BLaER1 (cell line): ENCODE results near the gene RLBP1.

Experiments
- H3K27ac ChIP-seq: shearing (Covaris generic); formaldehyde crosslinking; 2 replicates; pipeline ENCODE4 v1.8.1; 2022
- H3K27me3 ChIP-seq: shearing (Covaris generic); formaldehyde crosslinking; 2 replicates; pipeline ENCODE4 v1.8.1; 2022
- H3K36me3 ChIP-seq: shearing (Covaris generic); formaldehyde crosslinking; 2 replicates; pipeline ENCODE4 v1.8.1; 2022
- H3K4me1 ChIP-seq: shearing (Covaris generic); formaldehyde crosslinking; 2 replicates; pipeline ENCODE4 v1.8.1; 2022
- H3K4me2 ChIP-seq: shearing (Covaris generic); formaldehyde crosslinking; 2 replicates; pipeline ENCODE4 v1.8.1; 2022
- H3K4me3 ChIP-seq: shearing (Covaris generic); formaldehyde crosslinking; 2 replicates; pipeline ENCODE4 v1.8.1; 2022
- H3K9ac ChIP-seq: shearing (Covaris generic); formaldehyde crosslinking; 2 replicates; pipeline ENCODE4 v1.8.1; 2022
- H3K9me3 ChIP-seq: shearing (Covaris generic); formaldehyde crosslinking; 2 replicates; pipeline ENCODE4 v1.8.1; 2022
- H4K20me1 ChIP-seq: shearing (Covaris generic); formaldehyde crosslinking; 2 replicates; pipeline ENCODE4 v1.8.1; 2022
- Cebpa-rat ChIP-seq: shearing (Covaris generic); IDR thresholded peaks from 2 replicates; pipeline ENCODE4 v1.8.1; 2022

Gene RLBP1

GRCh38 chr15:89208256-89208655, 13.1 kb downstream of the RLBP1 start:
- H3K4me2 ChIP-seq: no peak overlapping the region
- H4K20me1 ChIP-seq: no peaks in the 10 kb centered on the region
- no peaks in the 10 kb centered on the region for H3K27me3 ChIP-seq
- H3K36me3 ChIP-seq: no peaks in the 10 kb centered on the region
- H3K9ac ChIP-seq: no peak overlapping the region
- no peak overlapping the region for H3K4me3 ChIP-seq
- no peak overlapping the region for H3K27ac ChIP-seq
- H3K4me1 ChIP-seq: peaks cover 16% of the 10 kb centered on the region
- TF ChIP-seq Cebpa-rat: no peak
- no peaks in the 10 kb centered on the region for H3K9me3 ChIP-seq

- TF ChIP-seq Cebpa-rat: no peak
- peaks cover 16% of the 10 kb centered on the region for H3K4me1 ChIP-seq
- H3K36me3 ChIP-seq: no peaks in the 10 kb centered on the region
- no peak overlapping the region for H3K4me3 ChIP-seq
- no peaks in the 10 kb centered on the region for H3K27me3 ChIP-seq
- no peak overlapping the region for H3K9ac ChIP-seq
- H4K20me1 ChIP-seq: no peaks in the 10 kb centered on the region
- no peak overlapping the region; the same call in 1 of the 2 replicates for H3K4me2 ChIP-seq
- no peak overlapping the region for H3K27ac ChIP-seq
- no peaks in the 10 kb centered on the region for H3K9me3 ChIP-seq
Measured at GRCh38 chr15:89206908-89207331, 14.5 kb downstream of the RLBP1 start.

- Histone ChIP-seq H3K9me3 (no peaks in the 10 kb centered on the region), H3K36me3 (peaks cover 2% of the 10 kb centered on the region; the same call in 1 of the 2 replicates), H3K4me1 (peaks cover 16% of the 10 kb centered on the region), H3K9ac (no peak overlapping the region), H3K4me3 (no peak overlapping the region), H3K27me3 (no peaks in the 10 kb centered on the region), H3K4me2 (peak overlapping the region; percentile 24; the same call in 1 of the 2 replicates), H4K20me1 (no peaks in the 10 kb centered on the region), H3K27ac (no peak overlapping the region)
- no peak for TF ChIP-seq Cebpa-rat
Measured at GRCh38 chr15:89205991-89206585, 15.3 kb downstream of the RLBP1 start.

GRCh38 chr15:89203705-89204273, 17.6 kb downstream of the RLBP1 start:
- Histone ChIP-seq H3K36me3 (peaks cover 19% of the 10 kb centered on the region; the same call in 1 of the 2 replicates), H3K9ac (no peak overlapping the region), H3K4me2 (no peak overlapping the region), H3K27me3 (no peaks in the 10 kb centered on the region), H3K4me1 (peaks cover 16% of the 10 kb centered on the region), H3K9me3 (no peaks in the 10 kb centered on the region), H4K20me1 (no peaks in the 10 kb centered on the region), H3K27ac (no peak overlapping the region), H3K4me3 (no peak overlapping the region)
- TF ChIP-seq Cebpa-rat: no peak

GRCh38 chr15:89201465-89202005, 19.8 kb downstream of the RLBP1 start:
- no peak overlapping the region for H3K4me2 ChIP-seq
- no peak for TF ChIP-seq Cebpa-rat

GRCh38 chr15:89200182-89200581, 21.2 kb downstream of the RLBP1 start:
- Histone ChIP-seq H3K27me3 (no peaks in the 10 kb centered on the region), H3K9ac (no peak overlapping the region), H3K4me2 (no peak overlapping the region), H3K4me3 (no peak overlapping the region), H3K27ac (no peak overlapping the region), H3K4me1 (no peaks in the 10 kb centered on the region), H4K20me1 (no peaks in the 10 kb centered on the region), H3K9me3 (no peaks in the 10 kb centered on the region), H3K36me3 (peaks cover 42% of the 10 kb centered on the region)
- no peak for TF ChIP-seq Cebpa-rat

More at GRCh38 chr15:89201465-89202005, 19.8 kb downstream of the RLBP1 start:
- Histone ChIP-seq H3K4me3 (no peak overlapping the region), H3K9ac (no peak overlapping the region), H3K36me3 (peaks cover 30% of the 10 kb centered on the region), H3K27ac (no peak overlapping the region), H3K27me3 (no peaks in the 10 kb centered on the region), H3K4me1 (peaks cover 9% of the 10 kb centered on the region), H3K9me3 (no peaks in the 10 kb centered on the region), H4K20me1 (no peaks in the 10 kb centered on the region)

GRCh38 chr15:89199746-89200145, 21.6 kb downstream of the RLBP1 start:
- TF ChIP-seq Cebpa-rat: no peak
- Histone ChIP-seq H3K36me3 (peaks cover 46% of the 10 kb centered on the region), H3K9me3 (no peaks in the 10 kb centered on the region), H3K9ac (no peak overlapping the region), H3K4me1 (no peaks in the 10 kb centered on the region), H3K4me2 (no peak overlapping the region), H3K27ac (no peak overlapping the region), H3K4me3 (no peak overlapping the region), H3K27me3 (no peaks in the 10 kb centered on the region), H4K20me1 (no peaks in the 10 kb centered on the region)

- Histone ChIP-seq H3K9ac (no peak overlapping the region), H3K27ac (no peak overlapping the region), H3K4me1 (no peaks in the 10 kb centered on the region), H3K4me2 (no peak overlapping the region), H3K36me3 (peaks cover 54% of the 10 kb centered on the region), H3K4me3 (no peak overlapping the region), H3K9me3 (no peaks in the 10 kb centered on the region), H4K20me1 (no peaks in the 10 kb centered on the region), H3K27me3 (no peaks in the 10 kb centered on the region)
- TF ChIP-seq Cebpa-rat: no peak
Measured at GRCh38 chr15:89198934-89199333, 22.4 kb downstream of the RLBP1 start.

GRCh38 chr15:89198196-89198595, 23.2 kb downstream of the RLBP1 start:
- Histone ChIP-seq H3K4me3 (no peak overlapping the region), H3K27ac (no peak overlapping the region), H3K36me3 (peaks cover 62% of the 10 kb centered on the region), H3K9ac (no peak overlapping the region), H3K4me1 (no peaks in the 10 kb centered on the region), H3K27me3 (no peaks in the 10 kb centered on the region), H3K4me2 (no peak overlapping the region), H3K9me3 (no peaks in the 10 kb centered on the region), H4K20me1 (no peaks in the 10 kb centered on the region)
- TF ChIP-seq Cebpa-rat: no peak

GRCh38 chr15:89197503-89197971, 23.8 kb downstream of the RLBP1 start:
- H3K4me1 ChIP-seq: no peaks in the 10 kb centered on the region
- no peak overlapping the region for H3K4me2 ChIP-seq
- no peak overlapping the region for H3K27ac ChIP-seq
- no peak for TF ChIP-seq Cebpa-rat
- no peak overlapping the region for H3K4me3 ChIP-seq
- peaks cover 68% of the 10 kb centered on the region for H3K36me3 ChIP-seq
- no peaks in the 10 kb centered on the region for H4K20me1 ChIP-seq
- H3K9ac ChIP-seq: no peak overlapping the region
- no peaks in the 10 kb centered on the region for H3K27me3 ChIP-seq
- H3K9me3 ChIP-seq: no peaks in the 10 kb centered on the region
